GM12878 (cell line): ENCODE results near the gene ISG20L2. TPM values are rescaled to one million over a fixed set of nuclear protein-coding genes. Genes with fewer than 3 reads are reported as not detected.

Experiments used
- ATAC-seq: fragments of 200-7000 bp; cut with Tn5 transposase; 3 replicates; pipeline ENCODE4 v1.9.1; 2020; ENCODE audit warnings: mild to moderate bottlenecking, moderate library complexity
- BruUV-seq: library from RNA; stranded (reverse); fragments of 400-500 nt; replicated peaks from 2 replicates; lab custom pipeline; 2021; lab: Mats Ljungman, UMichigan
- CTCF ChIA-PET: fragments of 300-600 bp; sonication (Branson Sonifier 250); formaldehyde crosslinking; extraction: SDS; loops from one replicate; lab custom pipeline; 2021; ENCODE audit warnings: inconsistent platforms; lab: Yijun Ruan, JAX
- POLR2A ChIA-PET: fragments of 350-600 bp; formaldehyde crosslinking; extraction: SDS; loops from one replicate; lab custom pipeline; 2021; ENCODE audit warnings: inconsistent platforms; lab: Charles Lee
- RAD21 ChIA-PET: fragments of 300-600 bp; sonication (Branson Sonifier 250); formaldehyde crosslinking; loops from one replicate; lab custom pipeline; 2023; ENCODE audit warnings: antibody characterized with exemption; ENCODE audit not compliant: unreplicated experiment; lab: Charles Lee
- SMC1A ChIA-PET: fragments of 300-600 bp; sonication (Branson Sonifier 250); formaldehyde crosslinking; loops from one replicate; lab custom pipeline; 2023; ENCODE audit not compliant: unreplicated experiment, uncharacterized antibody; lab: Charles Lee
- DNase-seq: peaks from one replicate; pipeline ENCODE4 v3.0.0-alpha.2; 2011; ENCODE audit warnings: low read depth, low spot score
- FAIRE-seq: peaks from 3 replicates; lab custom pipeline; 2011; peaks lifted over from hg19 to GRCh38; lab: Jason Lieb, UNC
- H2AFZ ChIP-seq: 2 replicates; pipeline ENCODE4 v1.6.0; 2011; ENCODE audit warnings: low read depth, low read length, control low read depth; ENCODE audit not compliant: control insufficient read depth
- H3K27ac ChIP-seq: 2 replicates; pipeline ENCODE4 v1.5.1; 2011; ENCODE audit warnings: control low read depth; ENCODE audit not compliant: control insufficient read depth, insufficient read depth
- H3K27me3 ChIP-seq, 2 experiments: replicated peaks in 1 of 2; 2 replicates each; pipeline versions ENCODE4 v1.6.0 to v1.6.1; 2011; ENCODE audit warnings: low read length in 1 of 2; ENCODE audit not compliant: control insufficient read depth in 2 of 2, insufficient read depth in 2 of 2
- H3K36me3 ChIP-seq, 2 experiments: 2 replicates each; pipeline ENCODE4 v1.5.1; 2011; ENCODE audit warnings: low read length in 1 of 2; ENCODE audit not compliant: control insufficient read depth in 2 of 2, insufficient read depth in 2 of 2
- H3K4me1 ChIP-seq: 2 replicates; pipeline ENCODE4 v1.6.1; 2011; ENCODE audit warnings: mild to moderate bottlenecking, low read length, moderate library complexity, mixed read lengths; ENCODE audit not compliant: control insufficient read depth, insufficient read depth
- H3K4me2 ChIP-seq: 2 replicates; pipeline ENCODE4 v1.6.0; 2011; ENCODE audit warnings: control low read depth; ENCODE audit not compliant: control insufficient read depth, insufficient read depth
- H3K4me3 ChIP-seq: fragments of 200-600 bp; sonication (generic); 2 replicates; pipeline ENCODE4 v1.5.1; 2016
- H3K79me2 ChIP-seq: 2 replicates; pipeline ENCODE4 v1.6.0; 2011; ENCODE audit warnings: low read length; ENCODE audit not compliant: control insufficient read depth, insufficient read depth
- H3K9ac ChIP-seq: 2 replicates; pipeline ENCODE4 v1.8.0; 2011; ENCODE audit warnings: low read length, control low read depth, mixed read lengths; ENCODE audit not compliant: control insufficient read depth, insufficient read depth
- H3K9me3 ChIP-seq: replicated peaks from 3 replicates; pipeline ENCODE4 v1.5.1; 2011; ENCODE audit warnings: mild to moderate bottlenecking, low read length; ENCODE audit not compliant: control insufficient read depth, insufficient read depth
- H4K20me1 ChIP-seq: 2 replicates; pipeline ENCODE4 v1.6.0; 2011; ENCODE audit not compliant: control insufficient read depth, insufficient read depth
- ATF3 ChIP-seq: IDR thresholded peaks from 2 replicates; pipeline ENCODE4 v1.6.1; 2011; ENCODE audit warnings: low read depth, mild to moderate bottlenecking, low read length, moderate library complexity, borderline replicate concordance; ENCODE audit errors: extremely low read depth
- BACH1 ChIP-seq: fragments of 450-650 bp; IDR thresholded peaks from 2 replicates; pipeline ENCODE4 v1.6.1; 2017; ENCODE audit warnings: mild to moderate bottlenecking, borderline replicate concordance
- CHD1 ChIP-seq: IDR thresholded peaks from 2 replicates; pipeline ENCODE4 v1.6.1; 2012; ENCODE audit warnings: low read depth, low read length, improper control_type of control experiment
- E4F1 ChIP-seq: fragments of 450-650 bp; IDR thresholded peaks from 2 replicates; pipeline ENCODE4 v1.6.1; 2018; ENCODE audit warnings: borderline replicate concordance, mild to moderate bottlenecking; ENCODE audit not compliant: partially characterized antibody
- ETV6 ChIP-seq, 2 experiments: fragments of 450-650 bp in 1 of 2; IDR thresholded peaks in 1 of 2; conservative IDR thresholded peaks in 1 of 2; 2 replicates each; pipeline ENCODE4 v1.6.1; 2014; ENCODE audit warnings: antibody characterized with exemption in 1 of 2, borderline replicate concordance in 1 of 2, low read depth in 1 of 2, mild to moderate bottlenecking in 1 of 2, moderate library complexity in 1 of 2
- IKZF1 ChIP-seq: fragments of 450-650 bp; conservative IDR thresholded peaks from 2 replicates; pipeline ENCODE4 v1.6.1; 2017; ENCODE audit warnings: antibody characterized with exemption, mild to moderate bottlenecking
- KLF5 ChIP-seq: fragments of 450-650 bp; IDR thresholded peaks from 2 replicates; pipeline ENCODE4 v1.6.1; 2014; ENCODE audit warnings: mild to moderate bottlenecking; ENCODE audit not compliant: partially characterized antibody
- NBN ChIP-seq: fragments of 450-650 bp; IDR thresholded peaks from 2 replicates; pipeline ENCODE4 v1.6.1; 2016
- PRDM15 ChIP-seq: fragments of 450-650 bp; formaldehyde crosslinking; IDR thresholded peaks from 2 replicates; pipeline ENCODE4 v1.4.0; 2020; ENCODE audit warnings: mild to moderate bottlenecking, moderate library complexity
- SREBF1 ChIP-seq: IDR thresholded peaks from 2 replicates; pipeline ENCODE4 v1.6.1; 2012; ENCODE audit warnings: mild to moderate bottlenecking, low read length
- TAF1 ChIP-seq: IDR thresholded peaks from 2 replicates; pipeline ENCODE4 v1.6.1; 2011; ENCODE audit warnings: mild to moderate bottlenecking, low read depth, low read length, borderline replicate concordance
- ZBTB33 ChIP-seq: fragments of 450-650 bp; IDR thresholded peaks from 2 replicates; pipeline ENCODE4 v1.6.1; 2017; ENCODE audit warnings: mild to moderate bottlenecking
- ZSCAN29 ChIP-seq: fragments of 450-650 bp; IDR thresholded peaks from 2 replicates; pipeline ENCODE4 v1.6.1; 2017; ENCODE audit warnings: mild to moderate bottlenecking, moderate library complexity
- WGBS: methylation state at CpG from one replicate; pipeline ENCODE4 v1.1.6; 2016; ENCODE audit warnings: low lambda C conversion rate; ENCODE audit not compliant: insufficient replicate concordance, insufficient coverage; ENCODE audit errors: missing lambda C conversion rate; 5-methylcytosine and 5-hydroxymethylcytosine counted together
- in situ Hi-C: fragments of 300-500 bp; cut with MboI; formaldehyde crosslinking; loops from 9 replicates; pipeline ENCODE4 v1.14.3; 2018; ENCODE audit warnings: mixed read lengths
- intact Hi-C: fragments of 100-400 bp; cut with micrococcal nuclease; formaldehyde crosslinking; loops from one replicate; pipeline ENCODE4 v1.14.2; 2022; ENCODE audit not compliant: unreplicated experiment
- polyA plus RNA-seq, 11 experiments: library from polyadenylated mRNA; depleted of rRNA in 4 of 11; unstranded in 6 of 11; stranded (reverse) in 5 of 11; fragments of >200 nt; fragmentation: Nextera tagmentation in 4 of 11; fragmentation: Illumina TruSeq in 1 of 11; extraction: Ambion mirVana in 4 of 11; extraction: Trizol in 1 of 11; gene quantifications; 1 replicate in 1 of 11; 2 replicates in 10 of 11; pipeline versions ENCODE4 v1.2.1 to v1.2.3, GENCODE V29; 2011 to 2016; ENCODE audit warnings: inconsistent platforms in 2 of 11, missing spikeins in 2 of 11, low read depth in 1 of 11
- total RNA-seq, 4 experiments: library from RNA; depleted of rRNA in 3 of 4; stranded (reverse); fragments of >200 nt in 3 of 4; fragmentation: Illumina TruSeq in 1 of 4; extraction: Trizol in 1 of 4; gene quantifications; 2 replicates each; pipeline versions ENCODE4 v1.2.1 to v1.2.3, GENCODE V29; 2013 to 2021

The ISG20L2 gene
- total and polyA plus RNA-seq, 10 of the 15 experiments (the other 5 are each of a cell fraction or from before 2014, with no cell fraction given), result 16.4 to 111 (median 48.0) TPM

DNA sequence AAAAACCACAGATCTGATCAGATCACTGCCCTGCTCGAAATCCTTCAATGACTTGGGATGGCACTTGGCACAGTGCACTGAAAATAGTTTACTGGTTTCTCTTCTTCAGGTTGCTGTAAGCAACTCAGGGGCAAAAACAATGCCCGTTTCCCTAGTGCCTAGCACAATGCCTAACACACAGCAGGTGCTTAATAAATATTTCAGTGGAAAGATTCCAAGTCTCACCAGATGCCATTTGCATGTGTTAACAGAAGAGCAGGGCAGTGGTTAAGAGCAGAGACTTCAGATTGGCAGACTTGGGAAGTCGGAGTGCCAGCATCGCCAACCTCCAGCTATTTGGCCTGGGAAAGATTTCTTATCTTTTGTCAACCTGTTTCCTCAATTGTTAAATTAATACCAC lies 11.2 kb downstream of the ISG20L2 start (continued):
- TF ChIP-seq IKZF1 (no peak), ZBTB33 (no peak), ETV6 (conservative IDR thresholded peaks at IDR 0.05 in 1 of 2, IDR thresholded peaks at IDR 0.05 in 1 of 2; ENCODE audit: borderline replicate concordance in 1 of 2, low read depth in 1 of 2) (no peak), KLF5 (no peak)
- TF ChIP-seq, all 136 proteins: peak for 0

DNA sequence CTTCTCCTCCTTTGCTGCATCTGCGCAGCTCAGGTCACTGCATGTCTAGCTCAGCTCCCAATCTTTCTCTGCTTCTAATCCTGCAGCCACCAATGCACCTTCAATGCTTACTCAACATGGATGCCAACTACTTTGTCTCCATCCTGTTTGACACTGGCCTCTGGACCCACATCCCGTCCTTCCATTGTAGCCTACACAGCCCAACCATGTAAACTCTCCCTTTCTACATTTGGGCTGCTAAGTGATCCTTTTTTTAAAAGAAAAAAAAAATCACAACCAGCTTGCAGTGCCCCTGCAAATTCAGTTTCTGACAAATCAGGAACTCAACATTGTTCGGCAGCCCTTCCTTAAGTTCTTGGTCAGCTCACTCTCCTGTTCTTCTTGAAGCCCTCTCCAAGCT lies 13.7 kb downstream of the ISG20L2 start:
- peaks cover 0 to under 1% of the 10 kb centered on the region in 2 experiments; a peak in 2 of 4 replicates for H3K36me3 ChIP-seq
- no peak for DNase-seq
- no peak overlapping the region for H2AFZ ChIP-seq
- no peaks in the 10 kb centered on the region for H3K4me1 ChIP-seq
- in situ Hi-C loops (no loop called here), intact Hi-C loops (no loop called here)
- BruUV-seq, result TSS peak; percentile 63
- peaks cover under 1% of the 10 kb centered on the region; the same call in 1 of the 2 replicates for H3K79me2 ChIP-seq
- SMC1A ChIA-PET, result interaction anchor here (2.0 to 2.2 kb wide), 2 partner anchors 11 to 177 kb away, joined by 6 to 15 read pairs; no protein-coding TSS in a partner anchor
- RAD21 ChIA-PET, result no interaction called here
- no peaks in the 10 kb centered on the region for H3K9me3 ChIP-seq
- H3K4me2 ChIP-seq, result no peak overlapping the region
- no peak for FAIRE-seq
- WGBS, result 90% methylated on average over 2 of the region's 3 CpGs
- H4K20me1 ChIP-seq, result no peaks in the 10 kb centered on the region
- POLR2A ChIA-PET, result interaction anchor here (0.6 to 1.6 kb wide), 3 partner anchors 11 to 14 kb away, joined by 3 to 11 read pairs (median 5); partner anchors contain the start of genes ISG20L2 and METTL25B
- no peak for ATAC-seq
- no peak overlapping the region for H3K4me3 ChIP-seq
- H3K27ac ChIP-seq, result no peak overlapping the region
- no peak overlapping the region for H3K9ac ChIP-seq
- CTCF ChIA-PET, result interaction anchor here (0.6 to 10.0 kb wide), 5 partner anchors 11 to 213 kb away, joined by 3 to 68 read pairs (median 4); no protein-coding TSS in a partner anchor
- no peaks in the 10 kb centered on the region for H3K27me3 ChIP-seq
- TF ChIP-seq BACH1 (no peak), SREBF1 (no peak), CHD1 (no peak), TAF1 (no peak), NBN (no peak), ZSCAN29 (no peak), PRDM15 (CRISPR knock-in tag) (no peak), ATF3 (no peak), E4F1 (no peak)
